Body of pancreas (tissue), 4 donors: ENCODE results near the gene UBE2N. TPM values are rescaled to one million over a fixed set of nuclear protein-coding genes. Genes with fewer than 3 reads are reported as not detected.

ENCODE experiments used
- ATAC-seq: fragments of 150-250 bp; one replicate; pipeline ENCODE4 v1.9.1; 2016
- DNase-seq, 4 donors: peaks; one replicate each; pipeline ENCODE4 v3.0.0-alpha.2; 2019
- H3K27ac ChIP-seq, 4 donors: fragments of 200-600 bp; sonication (generic); 1 replicate in 3 of 4; 2 replicates in 1 of 4; pipeline versions ENCODE4 v1.5.1 to v1.6.1; 2016 to 2019; ENCODE audit warnings: mild to moderate bottlenecking in 1 of 4, mixed read lengths in 1 of 4, moderate library complexity in 1 of 4
- H3K27me3 ChIP-seq, 2 donors: fragments of 200-600 bp; sonication (generic); one replicate each; pipeline ENCODE4 v1.6.0; 2016; ENCODE audit warnings: mild to moderate bottlenecking in 1 of 2
- H3K36me3 ChIP-seq, 2 donors: fragments of 200-600 bp; sonication (generic); replicated peaks in 1 of 2; 2 replicates each; pipeline ENCODE4 v1.5.1; 2016; ENCODE audit warnings: low read depth in 2 of 2; ENCODE audit not compliant: insufficient read depth in 1 of 2
- H3K4me1 ChIP-seq: fragments of 200-600 bp; sonication (generic); one replicate; pipeline ENCODE4 v1.6.0; 2016
- H3K4me3 ChIP-seq, 2 donors: fragments of 200-600 bp; sonication (generic); 1 replicate in 1 of 2; 2 replicates in 1 of 2; pipeline ENCODE4 v1.5.1; 2016 to 2019
- H3K9me3 ChIP-seq, 3 donors: fragments of 200-600 bp; sonication (generic); 1 replicate in 2 of 3; 2 replicates in 1 of 3; pipeline ENCODE4 v1.5.1; 2016
- POLR2A ChIP-seq, 3 donors: fragments of 450-650 bp; IDR thresholded peaks; one replicate each; pipeline ENCODE4 v1.6.1; 2016; ENCODE audit warnings: antibody characterized with exemption in 3 of 3, mild to moderate bottlenecking in 2 of 3
- WGBS, 2 donors: methylation state at CpG; one replicate each; pipeline ENCODE4 v1.1.5; 2017; 5-methylcytosine and 5-hydroxymethylcytosine counted together
- intact Hi-C: fragments of 100-400 bp; cut with DNase I; formaldehyde crosslinking; loops from one replicate; pipeline ENCODE4 v1.15.1; 2023
- total RNA-seq, 2 donors: library from RNA; depleted of rRNA; stranded (reverse); fragments of >200 nt; gene quantifications; one replicate each; pipeline ENCODE4 v1.1.0, GENCODE V29; 2016
- TF ChIP-seq, protein P1 (sequence below), 7 experiments: fragments of 450-650 bp in 4 of 7; fragments of 200-600 bp in 3 of 7; sonication (generic) in 3 of 7; IDR thresholded peaks; one replicate each; pipeline ENCODE4 v1.5.1; 2016 to 2019; ENCODE audit warnings: antibody characterized with exemption in 7 of 7

The UBE2N gene
- total RNA-seq, 2 donors from 2014 or later, result 6.9 to 11.2 TPM

GRCh38 chr12:93459097-93459496, 17.4 kb upstream of the UBE2N start:
- WGBS, 2 donors, result 85% methylated on average over 5 of the region's 5 CpGs
- intact Hi-C loops, result no loop called here

DNA sequence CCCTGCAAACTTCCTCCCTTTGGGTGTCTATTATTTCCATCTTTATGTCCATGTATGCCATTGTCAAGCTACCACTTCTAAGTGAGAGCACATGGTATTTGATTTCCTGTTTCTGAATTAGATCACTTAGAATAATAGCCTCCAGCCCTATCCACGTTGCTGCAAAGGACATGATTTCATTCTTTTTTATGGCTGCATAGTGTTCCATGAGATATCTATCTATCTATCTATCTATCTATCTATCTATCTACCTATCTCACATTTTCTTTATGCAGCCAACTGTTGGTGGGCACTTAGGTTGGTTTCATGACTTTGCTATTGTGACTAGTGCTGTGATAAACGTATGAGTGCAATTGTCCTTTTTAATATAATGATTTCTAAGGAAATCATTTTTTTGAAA, 14.3 kb upstream of the UBE2N start:
- WGBS, 2 donors, result 60 to 65% methylated on average over 2 of the region's 2 CpGs
- intact Hi-C loops, result no loop called here

More at GRCh38 chr12:93459097-93459496, 17.4 kb upstream of the UBE2N start:
- Histone ChIP-seq H3K4me3 (no peak overlapping the region), H3K27ac (no peak overlapping the region), H3K36me3 (no peaks in the 10 kb centered on the region), H3K27me3 (no peaks in the 10 kb centered on the region), H3K9me3 (no peaks in the 10 kb centered on the region), H3K4me1 (no peaks in the 10 kb centered on the region)
- ATAC-seq (no peak), DNase-seq (no peak)
- TF ChIP-seq, protein P1, sequence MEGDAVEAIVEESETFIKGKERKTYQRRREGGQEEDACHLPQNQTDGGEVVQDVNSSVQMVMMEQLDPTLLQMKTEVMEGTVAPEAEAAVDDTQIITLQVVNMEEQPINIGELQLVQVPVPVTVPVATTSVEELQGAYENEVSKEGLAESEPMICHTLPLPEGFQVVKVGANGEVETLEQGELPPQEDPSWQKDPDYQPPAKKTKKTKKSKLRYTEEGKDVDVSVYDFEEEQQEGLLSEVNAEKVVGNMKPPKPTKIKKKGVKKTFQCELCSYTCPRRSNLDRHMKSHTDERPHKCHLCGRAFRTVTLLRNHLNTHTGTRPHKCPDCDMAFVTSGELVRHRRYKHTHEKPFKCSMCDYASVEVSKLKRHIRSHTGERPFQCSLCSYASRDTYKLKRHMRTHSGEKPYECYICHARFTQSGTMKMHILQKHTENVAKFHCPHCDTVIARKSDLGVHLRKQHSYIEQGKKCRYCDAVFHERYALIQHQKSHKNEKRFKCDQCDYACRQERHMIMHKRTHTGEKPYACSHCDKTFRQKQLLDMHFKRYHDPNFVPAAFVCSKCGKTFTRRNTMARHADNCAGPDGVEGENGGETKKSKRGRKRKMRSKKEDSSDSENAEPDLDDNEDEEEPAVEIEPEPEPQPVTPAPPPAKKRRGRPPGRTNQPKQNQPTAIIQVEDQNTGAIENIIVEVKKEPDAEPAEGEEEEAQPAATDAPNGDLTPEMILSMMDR (IDR thresholded peaks at IDR 0.05), result no peak
- no peak for TF ChIP-seq POLR2A (IDR thresholded peaks at IDR 0.05)

DNA sequence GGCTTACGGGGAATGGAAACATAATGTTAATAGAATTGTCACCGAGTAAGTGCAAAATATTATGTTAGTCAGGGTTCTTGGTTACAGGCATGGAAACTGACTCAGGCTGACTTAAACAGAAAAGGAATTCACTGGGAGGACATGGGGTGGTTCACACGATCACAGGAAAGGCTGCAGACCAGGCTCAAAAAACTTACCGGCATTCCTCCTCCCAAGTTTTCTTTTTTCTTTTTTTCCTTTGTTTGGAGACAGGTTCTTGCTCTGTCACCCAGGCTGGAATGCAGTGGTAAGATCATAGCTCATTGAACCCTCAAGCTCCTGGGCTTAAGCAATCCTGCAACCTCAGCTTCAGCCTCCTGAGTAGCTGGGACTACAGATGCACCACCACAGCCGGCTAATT, 11.9 kb upstream of the UBE2N start:
- Histone ChIP-seq H3K4me3 (no peak overlapping the region), H3K36me3 (no peaks in the 10 kb centered on the region), H3K4me1 (peaks cover 3% of the 10 kb centered on the region), H3K27me3 (no peaks in the 10 kb centered on the region), H3K27ac (no peak overlapping the region), H3K9me3 (no peaks in the 10 kb centered on the region)
- WGBS, 2 donors, result 72 to 78% methylated on average over 5 of the region's 5 CpGs
- intact Hi-C loops, result no loop called here
- ATAC-seq (no peak), DNase-seq (no peak)
- TF ChIP-seq POLR2A (IDR thresholded peaks at IDR 0.05), result no peak

More for the DNA sequence above, 14.3 kb upstream of the UBE2N start:
- no peaks in the 10 kb centered on the region for H3K27me3 ChIP-seq
- H3K4me3 ChIP-seq, result no peak overlapping the region
- H3K36me3 ChIP-seq, result no peaks in the 10 kb centered on the region
- no peak for ATAC-seq
- no peaks in the 10 kb centered on the region for H3K4me1 ChIP-seq
- TF ChIP-seq POLR2A (IDR thresholded peaks at IDR 0.05), result no peak
- TF ChIP-seq, protein P1 (IDR thresholded peaks at IDR 0.05), result no peak
- no peaks in the 10 kb centered on the region for H3K9me3 ChIP-seq
- no peak overlapping the region for H3K27ac ChIP-seq
- DNase-seq, result no peak

DNA sequence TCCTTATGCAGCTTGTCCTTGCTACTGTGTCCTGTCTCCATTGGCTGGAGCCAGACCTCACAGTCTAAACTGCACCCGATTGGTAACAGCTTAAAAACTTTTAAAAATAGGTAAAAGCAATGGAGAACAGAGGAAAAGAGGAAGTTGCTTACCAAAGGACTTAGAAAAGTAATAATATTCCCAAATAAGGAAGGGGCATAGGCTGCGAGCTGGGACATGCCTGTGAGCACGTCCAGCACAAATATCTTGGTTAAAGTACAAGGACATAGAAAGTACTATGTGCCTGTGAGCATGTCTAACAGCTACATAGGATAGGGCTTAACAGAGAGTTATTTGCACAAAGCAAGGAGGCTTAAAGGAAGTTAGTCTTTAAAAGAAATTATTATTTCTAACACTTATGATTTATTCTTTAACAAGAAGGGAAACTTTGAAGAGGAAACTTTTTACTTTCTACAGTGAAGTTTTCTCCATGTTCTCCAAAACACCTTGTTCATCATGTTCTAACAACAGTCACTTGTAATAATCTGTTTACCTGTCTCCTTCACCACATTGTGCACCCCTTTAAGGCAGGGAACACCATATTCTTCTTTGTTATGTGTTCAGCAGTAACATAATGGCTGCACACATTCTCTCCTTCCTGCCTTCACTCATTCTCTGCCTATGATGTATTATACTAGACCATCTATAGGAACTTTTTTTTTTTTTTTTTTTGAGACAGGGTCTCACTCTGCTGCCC, 9.8 kb upstream of the UBE2N start:
- TF ChIP-seq, protein P1 (IDR thresholded peaks at IDR 0.05), result no peak
- TF ChIP-seq POLR2A (IDR thresholded peaks at IDR 0.05), result no peak
- Histone ChIP-seq H3K9me3 (no peaks in the 10 kb centered on the region), H3K27ac (no peak overlapping the region), H3K27me3 (no peaks in the 10 kb centered on the region), H3K4me3 (no peak overlapping the region), H3K4me1 (peaks cover 3% of the 10 kb centered on the region), H3K36me3 (no peaks in the 10 kb centered on the region)
- no peak for DNase-seq
- intact Hi-C loops, result no loop called here
- ATAC-seq, result no peak
- 45 to 48% methylated on average over 3 of the region's 3 CpGs for WGBS, 2 donors

DNA sequence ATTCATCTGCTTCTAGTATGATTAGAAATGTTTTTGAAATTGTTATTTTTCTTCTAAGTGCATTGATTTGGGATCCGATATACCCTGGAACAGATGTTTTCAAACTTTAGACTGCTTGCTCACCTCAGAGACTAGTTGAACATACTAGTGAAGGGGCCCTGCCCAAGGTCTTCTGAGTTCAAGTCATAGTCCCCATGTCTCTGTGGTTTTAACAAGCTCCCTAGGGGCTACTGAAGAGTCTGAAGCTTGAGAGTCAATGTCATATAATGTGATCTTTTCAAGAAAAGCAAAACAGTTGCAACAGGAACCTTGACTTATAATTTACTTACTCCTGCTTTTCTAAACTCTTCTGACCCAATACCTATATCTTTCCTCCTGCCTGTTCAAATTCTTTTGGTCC, 7.5 kb upstream of the UBE2N start:
- no peak for ATAC-seq
- Histone ChIP-seq H3K27ac (peak overlapping the region in 3 of 4 donors; percentile 44 to 58 (median 53)), H3K4me1 (peaks cover 3% of the 10 kb centered on the region), H3K9me3 (no peaks in the 10 kb centered on the region), H3K36me3 (no peaks in the 10 kb centered on the region), H3K4me3 (no peak overlapping the region), H3K27me3 (no peaks in the 10 kb centered on the region)
- intact Hi-C loops, result no loop called here
- TF ChIP-seq, protein P1 (IDR thresholded peaks at IDR 0.05), result no peak
- TF ChIP-seq POLR2A (IDR thresholded peaks at IDR 0.05), result no peak
- 21 to 46% methylated on average over 1 of the region's 1 CpG for WGBS, 2 donors
- DNase-seq, result no peak
